Testis (tissue), 2 donors: ENCODE results near the gene SREBF2.

Experiments used
- POLR2A ChIP-seq: fragments of 450-650 bp; IDR thresholded peaks from one replicate; pipeline ENCODE4 v1.6.1; 2017; ENCODE audit warnings: antibody characterized with exemption, mild to moderate bottlenecking, moderate library complexity
- TF ChIP-seq, protein P1 (sequence below), 3 experiments: fragments of 450-650 bp in 2 of 3; fragments of 200-600 bp in 1 of 3; sonication (generic) in 1 of 3; IDR thresholded peaks; one replicate each; pipeline ENCODE4 v1.5.1; 2016 to 2019; ENCODE audit warnings: antibody characterized with exemption in 3 of 3, mild to moderate bottlenecking in 2 of 3, moderate library complexity in 1 of 3

DNA sequence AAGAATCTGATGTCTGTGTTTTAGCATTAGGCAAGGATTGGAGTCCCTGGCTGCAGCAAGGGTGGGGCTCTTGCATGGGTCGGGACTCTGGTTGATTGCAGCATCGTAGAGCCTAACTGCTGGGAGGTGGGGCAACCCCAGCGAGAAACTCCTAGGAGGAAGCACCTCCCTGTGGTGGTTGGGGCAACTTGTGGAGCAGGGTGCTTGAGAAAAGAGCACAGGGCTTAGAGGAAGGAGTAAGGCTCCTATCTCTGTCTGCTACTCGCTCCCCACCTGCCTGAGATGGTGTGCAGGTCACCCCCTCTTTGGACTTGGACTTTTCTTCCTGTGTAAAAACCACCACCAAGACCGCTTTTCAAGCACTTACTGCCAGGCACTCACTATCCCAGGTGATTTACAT lies 15.6 kb downstream of the SREBF2 start:
- TF ChIP-seq, protein P1, sequence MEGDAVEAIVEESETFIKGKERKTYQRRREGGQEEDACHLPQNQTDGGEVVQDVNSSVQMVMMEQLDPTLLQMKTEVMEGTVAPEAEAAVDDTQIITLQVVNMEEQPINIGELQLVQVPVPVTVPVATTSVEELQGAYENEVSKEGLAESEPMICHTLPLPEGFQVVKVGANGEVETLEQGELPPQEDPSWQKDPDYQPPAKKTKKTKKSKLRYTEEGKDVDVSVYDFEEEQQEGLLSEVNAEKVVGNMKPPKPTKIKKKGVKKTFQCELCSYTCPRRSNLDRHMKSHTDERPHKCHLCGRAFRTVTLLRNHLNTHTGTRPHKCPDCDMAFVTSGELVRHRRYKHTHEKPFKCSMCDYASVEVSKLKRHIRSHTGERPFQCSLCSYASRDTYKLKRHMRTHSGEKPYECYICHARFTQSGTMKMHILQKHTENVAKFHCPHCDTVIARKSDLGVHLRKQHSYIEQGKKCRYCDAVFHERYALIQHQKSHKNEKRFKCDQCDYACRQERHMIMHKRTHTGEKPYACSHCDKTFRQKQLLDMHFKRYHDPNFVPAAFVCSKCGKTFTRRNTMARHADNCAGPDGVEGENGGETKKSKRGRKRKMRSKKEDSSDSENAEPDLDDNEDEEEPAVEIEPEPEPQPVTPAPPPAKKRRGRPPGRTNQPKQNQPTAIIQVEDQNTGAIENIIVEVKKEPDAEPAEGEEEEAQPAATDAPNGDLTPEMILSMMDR (IDR thresholded peaks at IDR 0.05) = no peak
- no peak for TF ChIP-seq POLR2A
